C4-2B (cell line): ENCODE measurements around the gene ADAMTS9.

Source experiments
- H3K27ac ChIP-seq: fragments of 450-650 bp; 2 replicates; pipeline ENCODE4 v1.5.1; 2017
- ZFX ChIP-seq: fragments of 450-650 bp; IDR thresholded peaks from 2 replicates; pipeline ENCODE4 v1.6.1; 2017
- TF ChIP-seq, protein P1 (sequence below): fragments of 450-650 bp; conservative IDR thresholded peaks from 2 replicates; pipeline ENCODE4 v1.5.1; 2017; ENCODE audit warnings: mild to moderate bottlenecking

Gene ADAMTS9

DNA sequence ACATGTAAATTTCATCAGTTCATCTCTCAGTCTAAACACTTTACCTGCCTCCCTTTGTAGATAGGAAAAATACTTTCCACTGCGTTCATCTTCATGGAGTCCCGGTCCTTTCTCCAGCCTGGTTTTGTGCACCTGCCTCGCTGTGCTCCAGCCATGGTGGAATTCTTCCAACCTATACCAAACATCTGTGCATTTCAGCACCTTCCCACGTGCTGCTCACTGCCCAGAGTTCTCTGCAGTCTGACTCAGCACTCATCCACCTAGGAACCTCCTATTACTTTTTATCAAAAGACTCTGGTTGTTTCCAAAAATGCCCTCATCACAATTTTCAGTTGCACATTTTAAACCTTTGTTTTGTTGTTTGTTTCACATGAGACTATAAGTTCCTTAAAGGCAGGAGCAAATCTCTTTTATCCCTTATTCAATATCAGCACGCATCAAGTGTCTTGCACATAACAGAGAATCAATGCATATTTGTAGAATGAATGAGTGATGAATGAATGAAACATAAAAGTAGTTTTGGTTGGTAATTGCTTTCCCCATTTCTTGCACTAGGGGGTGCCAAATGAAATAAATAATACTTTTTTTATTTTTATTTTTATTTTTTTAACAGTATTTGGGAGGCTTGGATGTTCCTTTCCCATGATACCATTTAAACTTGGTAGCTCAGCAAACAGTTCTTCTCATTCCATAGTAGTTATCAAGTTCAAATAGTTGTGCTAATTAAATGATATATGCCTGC, 30.2 kb upstream of the ADAMTS9 start:
- no peak overlapping the region for H3K27ac ChIP-seq
- TF ChIP-seq, protein P1, sequence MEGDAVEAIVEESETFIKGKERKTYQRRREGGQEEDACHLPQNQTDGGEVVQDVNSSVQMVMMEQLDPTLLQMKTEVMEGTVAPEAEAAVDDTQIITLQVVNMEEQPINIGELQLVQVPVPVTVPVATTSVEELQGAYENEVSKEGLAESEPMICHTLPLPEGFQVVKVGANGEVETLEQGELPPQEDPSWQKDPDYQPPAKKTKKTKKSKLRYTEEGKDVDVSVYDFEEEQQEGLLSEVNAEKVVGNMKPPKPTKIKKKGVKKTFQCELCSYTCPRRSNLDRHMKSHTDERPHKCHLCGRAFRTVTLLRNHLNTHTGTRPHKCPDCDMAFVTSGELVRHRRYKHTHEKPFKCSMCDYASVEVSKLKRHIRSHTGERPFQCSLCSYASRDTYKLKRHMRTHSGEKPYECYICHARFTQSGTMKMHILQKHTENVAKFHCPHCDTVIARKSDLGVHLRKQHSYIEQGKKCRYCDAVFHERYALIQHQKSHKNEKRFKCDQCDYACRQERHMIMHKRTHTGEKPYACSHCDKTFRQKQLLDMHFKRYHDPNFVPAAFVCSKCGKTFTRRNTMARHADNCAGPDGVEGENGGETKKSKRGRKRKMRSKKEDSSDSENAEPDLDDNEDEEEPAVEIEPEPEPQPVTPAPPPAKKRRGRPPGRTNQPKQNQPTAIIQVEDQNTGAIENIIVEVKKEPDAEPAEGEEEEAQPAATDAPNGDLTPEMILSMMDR: peak; percentile 56
- no peak for TF ChIP-seq ZFX

DNA sequence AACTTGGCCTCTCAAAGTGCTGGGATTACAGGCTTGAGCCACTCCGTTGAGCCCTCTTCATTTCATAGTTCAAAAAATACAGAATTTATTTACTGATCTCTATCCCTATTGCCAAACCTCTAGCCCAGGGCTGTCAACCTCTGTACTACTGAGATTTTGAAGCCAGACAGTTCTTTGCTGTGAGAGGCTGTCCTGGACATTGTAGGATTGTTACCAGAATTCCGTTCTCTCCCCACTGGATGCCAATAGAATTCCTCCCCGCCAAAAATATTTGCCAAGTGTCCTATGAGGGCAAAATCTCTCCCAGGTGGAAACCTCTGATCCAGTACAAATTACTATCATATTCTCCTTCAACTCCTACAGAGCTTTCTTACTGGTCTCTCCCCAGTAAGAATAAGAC, 29.6 kb upstream of the ADAMTS9 start:
- TF ChIP-seq, protein P1: no peak
- no peak for TF ChIP-seq ZFX
- no peak overlapping the region for H3K27ac ChIP-seq

DNA sequence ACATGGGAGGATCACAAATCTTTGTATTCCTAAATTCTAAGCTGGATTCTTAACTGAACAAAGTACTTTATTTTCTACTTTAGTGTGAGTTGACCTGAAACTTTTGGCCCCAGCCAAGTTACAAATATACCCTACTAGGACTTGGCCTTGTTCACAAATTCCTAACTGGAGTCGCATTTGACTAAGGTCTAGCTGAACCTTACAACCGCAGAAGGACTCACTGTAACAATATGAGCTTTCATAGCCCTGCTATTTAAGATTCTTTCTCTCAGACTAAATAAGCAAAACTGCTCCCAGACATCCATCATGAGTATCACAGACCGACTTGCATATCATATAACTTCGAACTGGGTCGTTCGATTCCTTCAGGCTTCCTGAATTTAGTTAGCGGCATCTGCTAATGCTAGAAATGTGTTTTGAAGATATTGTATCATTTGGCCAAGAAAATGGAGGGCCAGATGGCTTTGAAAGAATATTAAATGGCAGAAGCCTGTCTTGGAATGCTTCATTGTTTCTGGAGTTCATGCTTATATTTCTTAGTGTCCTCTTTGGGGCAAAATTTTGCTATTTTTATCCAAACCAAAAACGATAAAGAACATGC, 28.4 kb upstream of the ADAMTS9 start:
- H3K27ac ChIP-seq: no peak overlapping the region
- TF ChIP-seq, protein P1: no peak
- TF ChIP-seq ZFX: no peak

DNA sequence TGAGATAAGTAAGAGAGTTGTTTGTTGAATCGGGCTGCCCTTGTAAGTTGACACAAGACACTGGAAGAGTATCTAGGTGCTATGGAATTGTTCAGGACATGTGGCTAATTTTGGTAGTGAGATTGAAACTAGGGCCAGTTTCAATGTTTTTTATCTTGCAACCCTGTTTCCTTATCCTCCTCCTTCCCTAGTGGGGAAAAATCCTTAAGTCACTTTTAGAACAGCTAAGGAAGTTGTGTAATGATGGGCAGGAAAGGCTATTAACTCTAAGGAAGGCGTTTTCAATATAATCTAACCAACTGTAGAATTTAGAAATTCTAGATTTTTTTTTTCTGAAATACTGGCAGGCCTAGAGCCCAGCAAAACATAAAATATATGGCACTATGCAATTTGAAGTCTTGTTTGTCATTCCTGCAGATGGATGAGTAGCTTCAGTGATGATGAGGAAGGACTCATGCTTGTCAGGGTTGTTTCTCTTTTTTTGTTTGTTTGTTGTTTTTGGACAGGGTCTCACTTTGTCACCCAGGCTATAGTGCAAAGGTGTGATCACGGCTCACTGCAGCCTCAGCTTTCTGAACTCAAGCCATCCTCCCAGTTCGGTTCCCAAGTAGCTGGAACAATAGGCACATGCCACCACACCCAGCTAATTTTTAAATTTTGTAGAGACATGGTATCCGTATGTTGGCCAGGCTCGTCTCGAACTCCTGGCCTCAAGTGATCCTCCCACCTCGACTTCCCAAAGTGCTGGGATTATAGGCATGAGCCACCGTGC, 27.6 kb upstream of the ADAMTS9 start:
- TF ChIP-seq, protein P1: no peak
- no peak for TF ChIP-seq ZFX
- H3K27ac ChIP-seq: no peak overlapping the region

DNA sequence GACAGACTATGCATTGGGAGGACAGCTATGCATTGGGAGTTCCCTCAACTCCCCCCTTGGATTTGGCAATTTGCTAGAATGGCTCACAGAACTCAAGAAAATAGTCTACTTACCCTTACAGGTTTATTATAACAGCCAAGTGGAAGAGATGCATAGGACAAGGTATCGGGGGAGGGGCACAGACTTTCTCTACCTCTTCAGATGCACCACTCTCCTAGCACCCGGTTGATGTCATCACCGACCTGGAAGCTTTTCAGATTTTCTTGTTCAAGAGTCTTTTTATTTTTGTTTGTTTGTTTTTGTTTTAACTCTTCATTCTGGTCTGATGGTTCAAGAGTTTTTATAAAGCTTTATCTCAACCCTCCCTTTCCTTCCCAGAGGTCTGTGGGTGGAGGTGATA, 20.7 kb upstream of the ADAMTS9 start:
- no peak overlapping the region for H3K27ac ChIP-seq
- TF ChIP-seq, protein P1: no peak
- no peak for TF ChIP-seq ZFX

DNA sequence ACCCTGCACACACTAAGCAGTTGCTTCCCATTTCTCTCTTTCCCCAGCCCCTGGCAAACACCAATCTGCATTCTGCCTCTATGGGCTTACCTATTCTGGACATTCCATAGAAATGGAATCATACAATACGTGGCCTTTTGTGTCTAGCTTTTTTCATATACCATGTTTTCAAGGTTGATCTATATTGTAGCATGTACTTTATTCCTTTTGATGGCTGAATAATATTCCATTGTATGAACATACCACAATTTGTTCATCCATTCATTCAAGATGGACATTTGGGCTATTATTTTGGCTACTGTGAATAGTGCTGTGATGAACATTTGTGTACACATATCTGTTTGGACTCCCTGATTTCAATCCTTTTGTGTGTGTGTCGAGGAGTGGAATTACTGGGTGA, 18.1 kb upstream of the ADAMTS9 start:
- H3K27ac ChIP-seq: no peak overlapping the region
- TF ChIP-seq, protein P1: no peak
- no peak for TF ChIP-seq ZFX

DNA sequence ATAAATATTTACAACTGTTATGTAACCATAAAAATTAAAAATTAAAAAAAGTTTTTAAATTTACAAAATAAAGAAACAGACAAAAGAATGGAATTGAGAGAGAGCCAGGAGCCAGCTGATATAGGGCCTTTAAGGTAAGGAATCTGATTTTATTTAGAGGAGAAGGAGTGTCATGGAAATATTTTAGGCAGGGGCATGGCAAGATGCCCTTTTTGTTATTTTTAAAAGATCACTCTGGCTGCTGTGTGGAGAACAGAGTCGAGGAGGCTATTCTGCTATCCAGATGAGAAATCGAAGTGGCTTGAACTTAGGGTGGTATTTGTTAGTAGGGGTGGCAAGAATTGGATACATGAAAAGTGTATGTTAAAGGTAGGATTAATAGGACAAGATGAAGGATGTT, 9.1 kb upstream of the ADAMTS9 start:
- TF ChIP-seq, protein P1: no peak
- no peak for TF ChIP-seq ZFX
- no peak overlapping the region for H3K27ac ChIP-seq
